Measurements from ENCODE around the gene RAB11FIP4. TPM values are rescaled to one million over a fixed set of nuclear protein-coding genes. Genes with fewer than 3 reads are reported as not detected.

RAB11FIP4 gene
- total and polyA plus RNA-seq, 2 of the 13 experiments (the other 11 are each of a cell fraction or from before 2014, with no cell fraction given): 28.0 to 89.3 TPM

DNA sequence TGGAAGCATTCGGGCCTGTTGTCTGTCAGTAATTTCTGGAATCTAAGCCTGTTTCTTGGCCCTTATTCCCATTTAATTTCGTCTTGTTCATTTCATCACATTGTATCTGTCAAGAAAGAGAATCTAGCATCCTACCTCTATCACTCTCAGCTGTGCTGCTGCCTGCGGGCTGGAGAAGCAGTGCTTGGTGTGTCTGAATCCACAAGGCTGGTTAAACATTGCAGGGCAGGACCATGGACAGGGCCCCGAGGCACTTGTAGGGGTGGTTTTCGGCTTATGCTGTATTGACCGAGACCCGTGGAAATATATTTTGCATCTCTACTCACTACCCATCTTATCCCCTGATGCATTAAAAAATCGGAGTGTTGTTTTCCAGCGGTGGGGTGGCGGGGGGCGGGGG, 3.1 kb downstream of the RAB11FIP4 start (continued):
- no peak for TF ChIP-seq ZUFSP (CRISPR knock-in tag; IDR thresholded peaks at IDR 0.05; ENCODE audit: borderline replicate concordance)
- no peak for TF ChIP-seq MAX (IDR thresholded peaks at IDR 0.05)
- no peak for TF ChIP-seq ZNF761 (CRISPR knock-in tag; conservative IDR thresholded peaks at IDR 0.05)
- TF ChIP-seq ZBTB7A (CRISPR knock-in tag; IDR thresholded peaks at IDR 0.05): no peak
- TF ChIP-seq, protein P1, sequence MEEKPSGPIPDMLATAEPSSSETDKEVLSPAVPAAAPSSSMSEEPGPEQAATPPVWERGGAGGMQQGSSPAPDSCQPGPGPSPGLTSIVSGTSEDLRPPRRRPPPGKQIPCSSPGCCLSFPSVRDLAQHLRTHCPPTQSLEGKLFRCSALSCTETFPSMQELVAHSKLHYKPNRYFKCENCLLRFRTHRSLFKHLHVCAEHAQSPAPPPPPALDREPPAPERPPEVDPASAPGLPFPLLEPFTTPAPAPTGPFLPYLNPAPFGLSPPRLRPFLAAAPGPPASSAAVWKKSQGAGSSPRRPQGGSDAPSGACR (CRISPR knock-in tag; IDR thresholded peaks at IDR 0.05): no peak
- 0 out of 2 replicates have a peak, but pooled peaks have one; percentile 21 for TF ChIP-seq ZNF605 (CRISPR knock-in tag; IDR thresholded peaks at IDR 0.05)
- TF ChIP-seq SNAI1 (CRISPR knock-in tag; IDR thresholded peaks at IDR 0.05; ENCODE audit: borderline replicate concordance): no peak
- TF ChIP-seq CENPT (CRISPR knock-in tag; IDR thresholded peaks at IDR 0.05; ENCODE audit: low read depth): no peak
- TF ChIP-seq, protein P2, sequence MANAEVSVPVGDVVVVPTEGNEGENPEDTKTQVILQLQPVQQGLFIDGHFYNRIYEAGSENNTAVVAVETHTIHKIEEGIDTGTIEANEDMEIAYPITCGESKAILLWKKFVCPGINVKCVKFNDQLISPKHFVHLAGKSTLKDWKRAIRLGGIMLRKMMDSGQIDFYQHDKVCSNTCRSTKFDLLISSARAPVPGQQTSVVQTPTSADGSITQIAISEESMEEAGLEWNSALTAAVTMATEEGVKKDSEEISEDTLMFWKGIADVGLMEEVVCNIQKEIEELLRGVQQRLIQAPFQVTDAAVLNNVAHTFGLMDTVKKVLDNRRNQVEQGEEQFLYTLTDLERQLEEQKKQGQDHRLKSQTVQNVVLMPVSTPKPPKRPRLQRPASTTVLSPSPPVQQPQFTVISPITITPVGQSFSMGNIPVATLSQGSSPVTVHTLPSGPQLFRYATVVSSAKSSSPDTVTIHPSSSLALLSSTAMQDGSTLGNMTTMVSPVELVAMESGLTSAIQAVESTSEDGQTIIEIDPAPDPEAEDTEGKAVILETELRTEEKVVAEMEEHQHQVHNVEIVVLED (CRISPR knock-in tag; IDR thresholded peaks at IDR 0.05; ENCODE audit: borderline replicate concordance): no peak
- TF ChIP-seq ZSCAN9 (CRISPR knock-in tag; IDR thresholded peaks at IDR 0.05; ENCODE audit: borderline replicate concordance): peak; percentile 96
- TF ChIP-seq ZNF691 (CRISPR knock-in tag; IDR thresholded peaks at IDR 0.05; ENCODE audit: borderline replicate concordance, low read depth): no peak
- no peak for TF ChIP-seq MED8 (CRISPR knock-in tag; IDR thresholded peaks at IDR 0.05; ENCODE audit: insufficient replicate concordance)
- TF ChIP-seq, protein P3, sequence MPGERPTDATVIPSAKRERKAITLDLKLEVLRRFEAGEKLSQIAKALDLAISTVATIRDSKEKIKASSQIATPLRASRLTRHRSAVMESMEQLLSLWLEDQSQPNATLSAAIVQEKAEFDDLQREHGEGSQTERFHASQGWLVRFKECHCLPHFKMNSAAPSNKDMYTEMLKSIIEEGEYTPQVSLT (CRISPR knock-in tag; IDR thresholded peaks at IDR 0.05; ENCODE audit: borderline replicate concordance, low read depth): no peak
- TF ChIP-seq TFDP2 (CRISPR knock-in tag; IDR thresholded peaks at IDR 0.05): no peak
- TF ChIP-seq ELF3 (CRISPR knock-in tag; IDR thresholded peaks at IDR 0.05): peak; percentile 75
- no peak for TF ChIP-seq TFAP4 (IDR thresholded peaks at IDR 0.05; ENCODE audit: borderline replicate concordance, low read depth)
- no peak for TF ChIP-seq GRHL1 (CRISPR knock-in tag; conservative IDR thresholded peaks at IDR 0.05)
- no peak for TF ChIP-seq ESRRA (CRISPR knock-in tag; IDR thresholded peaks at IDR 0.05; ENCODE audit: low read depth)
- no peak for TF ChIP-seq ATAD3A (CRISPR knock-in tag; IDR thresholded peaks at IDR 0.05)

All from HepG2 (cell line).